ENCODE results near the gene P2RX5. TPM values are rescaled to one million over a fixed set of nuclear protein-coding genes. Genes with fewer than 3 reads are reported as not detected.
A peak's percentile ranks its signal among the peaks of the same experiment; 100 is the strongest.

P2RX5 gene
- total RNA-seq, 2 experiments from 2014 or later, result 35.7 to 39.5 TPM

- H3K36me3 Mint-ChIP-seq (ENCODE audit: low read depth), result peaks cover 13% of the 10 kb centered on the region
- POLR2A ChIA-PET, result interaction anchor here (0.9 to 1.9 kb wide), 5 partner anchors 8 to 44 kb away, joined by 3 to 10 read pairs (median 4); no protein-coding TSS in a partner anchor
- CTCF ChIA-PET, result interaction anchor here (1.0 to 1.3 kb wide), 3 partner anchors 39 to 619 kb away, joined by 3 to 4 read pairs (median 3); no protein-coding TSS in a partner anchor
- H3K9me3 Mint-ChIP-seq, result no peaks in the 10 kb centered on the region
- H3K27me3 Mint-ChIP-seq, result no peaks in the 10 kb centered on the region
- no peak overlapping the region for H3K27ac Mint-ChIP-seq
- ATAC-seq (no peak), DNase-seq (peak; percentile 9)
- no peak for TF ChIP-seq CTCF (IDR thresholded peaks at IDR 0.05)
- peak overlapping the region; percentile 98 for H3K4me3 Mint-ChIP-seq
- intact Hi-C loops (cut with micrococcal nuclease), result no loop called here
- H3K4me1 Mint-ChIP-seq (ENCODE audit: low read depth), result peaks cover 16% of the 10 kb centered on the region
These were observed 28.3 kb downstream of the P2RX5 start for GRCh38 chr17:3667366-3668278.

GRCh38 chr17:3666516-3666915 is 29.4 kb downstream of the P2RX5 start:
- ChIA-PET CTCF (interaction anchor here (1.0 kb wide), 1 partner anchor 162 kb away, joined by 4 read pairs; no protein-coding TSS in a partner anchor), POLR2A (interaction anchor here (0.6 to 1.9 kb wide), 6 partner anchors 9 to 57 kb away, joined by 3 to 10 read pairs (median 4); partner anchors contain the start of genes CTNS and TRPV1)
- H3K9me3 Mint-ChIP-seq, result no peaks in the 10 kb centered on the region
- peaks cover 14% of the 10 kb centered on the region for H3K4me1 Mint-ChIP-seq (ENCODE audit: low read depth)
- peaks cover 9% of the 10 kb centered on the region for H3K36me3 Mint-ChIP-seq (ENCODE audit: low read depth)
- no peaks in the 10 kb centered on the region for H3K27me3 Mint-ChIP-seq
- DNase-seq (no peak), ATAC-seq (no peak)
- intact Hi-C loops (cut with micrococcal nuclease), result no loop called here
- H3K4me3 Mint-ChIP-seq, result no peak overlapping the region
- TF ChIP-seq CTCF (IDR thresholded peaks at IDR 0.05), result no peak
- H3K27ac Mint-ChIP-seq, result no peak overlapping the region

- Mint-ChIP-seq H3K36me3 (ENCODE audit: low read depth) (peaks cover 9% of the 10 kb centered on the region), H3K4me3 (no peak overlapping the region), H3K9me3 (no peaks in the 10 kb centered on the region), H3K27me3 (no peaks in the 10 kb centered on the region), H3K4me1 (ENCODE audit: low read depth) (peaks cover 14% of the 10 kb centered on the region), H3K27ac (no peak overlapping the region)
- ChIA-PET CTCF (no interaction called here), POLR2A (no interaction called here)
- no peak for ATAC-seq
- DNase-seq, result no peak
- intact Hi-C loops (cut with micrococcal nuclease), result no loop called here
- no peak for TF ChIP-seq CTCF (IDR thresholded peaks at IDR 0.05)
These were observed 30.1 kb downstream of the P2RX5 start for GRCh38 chr17:3665834-3666233.

DNA sequence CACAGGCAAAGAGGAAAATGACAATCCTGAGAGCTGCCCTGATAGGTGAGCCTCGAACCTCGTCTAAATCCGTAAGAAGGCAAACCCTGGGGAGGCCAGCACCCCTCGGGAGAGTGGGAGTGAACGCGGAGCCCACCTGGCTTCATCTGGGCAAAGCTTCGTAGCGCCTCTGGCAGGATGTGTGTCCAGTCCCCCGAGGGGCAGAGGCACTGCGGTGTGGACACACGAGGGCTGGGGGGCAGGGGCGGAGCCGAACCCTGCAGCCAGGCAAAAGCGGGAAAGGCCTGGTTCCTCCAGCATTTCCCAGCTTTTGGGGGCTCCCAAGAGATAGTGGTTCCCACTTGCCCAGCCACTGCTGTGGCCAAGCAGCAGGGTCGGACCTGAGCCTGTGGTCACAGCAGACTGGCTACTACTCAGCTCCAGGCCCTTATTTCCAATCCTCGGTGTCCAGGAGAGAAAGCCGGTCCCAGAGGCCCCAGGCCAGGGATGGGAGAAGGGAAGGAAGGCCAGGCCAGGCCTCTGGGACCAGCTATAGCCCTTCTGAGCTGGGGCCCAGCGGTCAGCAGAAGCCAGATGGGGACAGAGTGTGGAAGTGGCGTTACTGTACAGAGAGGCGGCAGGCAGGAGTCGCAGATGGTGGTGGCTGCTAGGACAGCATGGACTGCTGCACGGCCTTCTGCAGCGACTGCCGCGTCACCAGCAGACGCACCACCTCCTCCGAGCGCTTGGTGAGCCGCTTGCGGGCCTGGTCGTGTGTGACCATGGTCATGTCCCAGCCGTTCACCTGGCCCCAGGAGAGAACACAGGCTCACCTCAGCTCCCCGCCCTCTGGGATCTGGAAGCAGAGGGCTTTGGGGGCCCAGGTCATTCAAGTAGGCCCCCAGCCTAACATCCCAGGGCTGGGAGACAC is 32.6 kb downstream of the P2RX5 start:
- DNase-seq, result no peak
- Mint-ChIP-seq H3K4me1 (ENCODE audit: low read depth) (peaks cover 6% of the 10 kb centered on the region), H3K4me3 (no peak overlapping the region), H3K27me3 (no peaks in the 10 kb centered on the region), H3K9me3 (no peaks in the 10 kb centered on the region), H3K27ac (no peak overlapping the region), H3K36me3 (ENCODE audit: low read depth) (no peaks in the 10 kb centered on the region)
- CTCF ChIA-PET, result interaction anchor here (0.6 to 2.0 kb wide), 2 partner anchors 15 to 275 kb away, joined by 3 to 5 read pairs; no protein-coding TSS in a partner anchor
- TF ChIP-seq CTCF (IDR thresholded peaks at IDR 0.05), result no peak
- POLR2A ChIA-PET, result interaction anchor here (0.6 kb wide), 1 partner anchor 520 kb away, joined by 3 read pairs; no protein-coding TSS in a partner anchor
- intact Hi-C loops (cut with micrococcal nuclease), result no loop called here
- no peak for ATAC-seq

All from activated CD8-positive, alpha-beta T cell treated with anti-CD3 and anti-CD28 coated beads for 36 hours (primary cell).